Mononuclear cell (primary cell): ENCODE data around the gene SRP54. TPM values are rescaled to one million over a fixed set of nuclear protein-coding genes. Genes with fewer than 3 reads are reported as not detected.

Experiments
- H3K27me3 ChIP-seq: 2 replicates; pipeline ENCODE4 v1.6.0; 2011; ENCODE audit warnings: low read length, control low read depth; ENCODE audit not compliant: insufficient read depth
- H3K4me1 ChIP-seq: 2 replicates; pipeline ENCODE4 v1.5.1; 2011; ENCODE audit warnings: mild to moderate bottlenecking, low read length, control low read depth; ENCODE audit not compliant: insufficient read depth
- H3K4me3 ChIP-seq: 2 replicates; pipeline ENCODE4 v1.5.1; 2011; ENCODE audit warnings: mild to moderate bottlenecking, low read length, moderate library complexity
- H3K9me3 ChIP-seq: 2 replicates; pipeline ENCODE4 v1.5.1; 2011; ENCODE audit warnings: low read depth, mild to moderate bottlenecking, control low read depth, low read length
- total RNA-seq: library from RNA; depleted of rRNA; stranded (reverse); fragments of >200 nt; gene quantifications from one replicate; pipeline ENCODE4 v1.2.3, GENCODE V29; 2012

SRP54 gene
- total RNA-seq, 1 donor: 52.4 TPM

- H3K4me3 ChIP-seq: no peak overlapping the region
These were observed 12.1 kb upstream of the SRP54 start for GRCh38 chr14:34970665-34971064.

GRCh38 chr14:34971381-34971780, 11.4 kb upstream of the SRP54 start:
- H3K27me3 ChIP-seq: no peaks in the 10 kb centered on the region
- no peaks in the 10 kb centered on the region for H3K9me3 ChIP-seq
- H3K4me1 ChIP-seq: no peaks in the 10 kb centered on the region
- no peak overlapping the region for H3K4me3 ChIP-seq

More at GRCh38 chr14:34970665-34971064, 12.1 kb upstream of the SRP54 start:
- Histone ChIP-seq H3K27me3 (no peaks in the 10 kb centered on the region), H3K9me3 (no peaks in the 10 kb centered on the region), H3K4me1 (no peaks in the 10 kb centered on the region)

- no peaks in the 10 kb centered on the region for H3K27me3 ChIP-seq
- H3K9me3 ChIP-seq: no peaks in the 10 kb centered on the region
These were observed 11.0 kb upstream of the SRP54 start for GRCh38 chr14:34971801-34972200.

GRCh38 chr14:34978444-34978843, 4.3 kb upstream of the SRP54 start:
- Histone ChIP-seq H3K4me3 (no peak overlapping the region), H3K27me3 (no peaks in the 10 kb centered on the region), H3K4me1 (peaks cover 18% of the 10 kb centered on the region), H3K9me3 (no peaks in the 10 kb centered on the region)

More at GRCh38 chr14:34971801-34972200, 11.0 kb upstream of the SRP54 start:
- H3K4me3 ChIP-seq: no peak overlapping the region
- no peaks in the 10 kb centered on the region for H3K4me1 ChIP-seq

- Histone ChIP-seq H3K4me3 (no peak overlapping the region), H3K27me3 (no peaks in the 10 kb centered on the region)
These were observed 2.4 kb upstream of the SRP54 start for GRCh38 chr14:34980337-34980900.

GRCh38 chr14:34981743-34982420, 910 bp upstream of the SRP54 start:
- no peaks in the 10 kb centered on the region for H3K9me3 ChIP-seq

More at GRCh38 chr14:34980337-34980900, 2.4 kb upstream of the SRP54 start:
- peaks cover 33% of the 10 kb centered on the region for H3K4me1 ChIP-seq
- H3K9me3 ChIP-seq: no peaks in the 10 kb centered on the region

GRCh38 chr14:34983148-34983760, 462 bp downstream of the SRP54 start:
- no peaks in the 10 kb centered on the region for H3K9me3 ChIP-seq
- peak overlapping the region; percentile 79 for H3K4me3 ChIP-seq
- H3K27me3 ChIP-seq: no peaks in the 10 kb centered on the region
- peaks cover 33% of the 10 kb centered on the region for H3K4me1 ChIP-seq

More at GRCh38 chr14:34981743-34982420, 910 bp upstream of the SRP54 start:
- Histone ChIP-seq H3K27me3 (no peaks in the 10 kb centered on the region), H3K4me1 (peaks cover 33% of the 10 kb centered on the region), H3K4me3 (peak overlapping the region; percentile 79)

GRCh38 chr14:34983786-34984185, 994 bp downstream of the SRP54 start:
- no peaks in the 10 kb centered on the region for H3K27me3 ChIP-seq
- H3K4me3 ChIP-seq: no peak overlapping the region
- H3K9me3 ChIP-seq: no peaks in the 10 kb centered on the region
- H3K4me1 ChIP-seq: peaks cover 33% of the 10 kb centered on the region

GRCh38 chr14:34985740-34986139, 2.9 kb downstream of the SRP54 start:
- Histone ChIP-seq H3K9me3 (no peaks in the 10 kb centered on the region), H3K4me1 (peaks cover 27% of the 10 kb centered on the region), H3K4me3 (no peak overlapping the region), H3K27me3 (no peaks in the 10 kb centered on the region)

- H3K9me3 ChIP-seq: no peaks in the 10 kb centered on the region
- H3K4me3 ChIP-seq: no peak overlapping the region
- H3K27me3 ChIP-seq: no peaks in the 10 kb centered on the region
- peaks cover 19% of the 10 kb centered on the region for H3K4me1 ChIP-seq
These were observed 4.4 kb downstream of the SRP54 start for GRCh38 chr14:34987180-34987579.

- Histone ChIP-seq H3K4me1 (peaks cover 8% of the 10 kb centered on the region), H3K27me3 (no peaks in the 10 kb centered on the region), H3K9me3 (no peaks in the 10 kb centered on the region), H3K4me3 (no peak overlapping the region)
These were observed 7.0 kb downstream of the SRP54 start for GRCh38 chr14:34989762-34990161.

GRCh38 chr14:34993426-34993825, 10.6 kb downstream of the SRP54 start:
- Histone ChIP-seq H3K27me3 (no peaks in the 10 kb centered on the region), H3K4me3 (no peak overlapping the region)

GRCh38 chr14:34994668-34995067, 11.9 kb downstream of the SRP54 start:
- Histone ChIP-seq H3K4me1 (peaks cover 4% of the 10 kb centered on the region), H3K9me3 (no peaks in the 10 kb centered on the region), H3K4me3 (no peak overlapping the region), H3K27me3 (no peaks in the 10 kb centered on the region)

More at GRCh38 chr14:34993426-34993825, 10.6 kb downstream of the SRP54 start:
- no peaks in the 10 kb centered on the region for H3K9me3 ChIP-seq
- peaks cover 4% of the 10 kb centered on the region for H3K4me1 ChIP-seq

- H3K4me3 ChIP-seq: no peak overlapping the region
- no peaks in the 10 kb centered on the region for H3K9me3 ChIP-seq
- H3K27me3 ChIP-seq: no peaks in the 10 kb centered on the region
- H3K4me1 ChIP-seq: no peaks in the 10 kb centered on the region
These were observed 15.0 kb downstream of the SRP54 start for GRCh38 chr14:34997762-34998161.

GRCh38 chr14:34999500-34999899, 16.7 kb downstream of the SRP54 start:
- Histone ChIP-seq H3K4me3 (no peak overlapping the region), H3K27me3 (no peaks in the 10 kb centered on the region), H3K9me3 (no peaks in the 10 kb centered on the region), H3K4me1 (no peaks in the 10 kb centered on the region)
